NCI-H446 treated with DMSO at 0.1 percent for 48 hours (cell line): Measurements from ENCODE around the gene ENO1.
"Not testable (repeated sequence)": the region's sequence is repeated elsewhere in the genome, so short reads cannot be mapped to it uniquely, and the experiment has no call there.

Source experiments
- DNase-seq: peaks from one replicate; lab custom pipeline; 2025; lab: John Stamatoyannopoulos, UW

ENO1 gene

GRCh38 chr1:8845104-8846097 is 33.1 kb downstream of the ENO1 start:
- no peak for DNase-seq

DNA sequence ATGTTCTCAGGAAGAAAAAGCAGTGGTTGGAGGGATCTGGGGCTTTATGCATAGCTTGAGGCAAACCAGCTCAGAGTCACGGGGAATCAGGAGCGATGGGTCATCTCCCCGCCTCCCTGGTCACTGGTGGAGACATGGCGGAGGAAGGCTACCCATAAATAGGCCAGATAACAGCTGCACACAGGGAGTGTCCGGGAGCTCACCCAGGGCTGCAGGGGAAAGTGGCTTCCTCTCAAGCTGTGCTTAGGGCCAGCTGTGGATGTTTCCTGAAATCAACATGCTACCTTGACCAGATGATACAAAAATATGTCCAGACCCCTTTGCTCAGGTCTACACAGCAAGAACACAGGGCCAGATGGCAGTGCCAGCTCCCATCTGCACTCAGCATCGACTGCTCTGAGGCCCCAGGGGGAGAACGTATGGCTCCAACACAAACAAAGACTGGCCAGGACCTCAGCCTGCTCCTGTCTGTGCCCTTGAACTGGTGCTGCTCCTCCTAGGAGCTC is 33.9 kb downstream of the ENO1 start:
- DNase-seq, result peak; percentile 66

DNA sequence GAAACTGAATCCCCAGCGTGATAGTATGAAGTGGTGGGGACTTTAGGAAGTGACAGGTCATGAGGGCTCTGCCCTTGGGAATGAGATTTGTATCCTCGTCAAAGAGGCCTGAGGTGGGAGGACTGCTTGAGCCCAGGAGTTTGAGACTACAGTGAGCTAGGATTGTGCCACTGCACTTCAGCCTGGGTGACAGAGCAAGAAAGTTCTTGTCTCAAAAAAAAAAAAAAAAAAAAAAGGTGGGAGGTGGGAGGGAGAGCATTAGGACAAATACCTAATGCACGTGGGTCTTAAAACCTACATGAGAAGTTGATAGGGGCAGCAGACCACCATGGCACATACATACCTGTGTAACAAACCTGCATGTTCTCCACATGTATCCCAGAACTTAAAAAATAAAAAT is 37.1 kb downstream of the ENO1 start:
- DNase-seq, result no peak

DNA sequence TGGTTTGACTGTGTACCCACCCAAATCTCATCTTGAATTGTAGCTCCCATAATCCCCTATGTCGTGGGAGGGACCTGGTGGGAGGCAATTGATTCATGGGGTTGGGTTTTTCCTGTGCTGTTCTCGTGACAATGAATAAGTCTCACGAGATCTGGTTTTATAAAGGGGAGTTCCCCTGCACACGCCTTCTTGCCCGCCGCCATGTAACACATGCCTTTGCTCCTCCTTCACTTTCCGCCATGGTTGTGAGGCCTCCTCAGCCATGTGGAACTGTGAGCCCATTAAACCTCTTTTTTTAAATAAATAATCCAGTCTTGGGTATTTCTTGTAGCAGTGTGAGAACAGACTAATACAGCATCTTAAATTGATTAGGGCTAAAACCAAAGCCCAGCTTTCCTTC is 38.5 kb downstream of the ENO1 start:
- DNase-seq, result no peak

DNA sequence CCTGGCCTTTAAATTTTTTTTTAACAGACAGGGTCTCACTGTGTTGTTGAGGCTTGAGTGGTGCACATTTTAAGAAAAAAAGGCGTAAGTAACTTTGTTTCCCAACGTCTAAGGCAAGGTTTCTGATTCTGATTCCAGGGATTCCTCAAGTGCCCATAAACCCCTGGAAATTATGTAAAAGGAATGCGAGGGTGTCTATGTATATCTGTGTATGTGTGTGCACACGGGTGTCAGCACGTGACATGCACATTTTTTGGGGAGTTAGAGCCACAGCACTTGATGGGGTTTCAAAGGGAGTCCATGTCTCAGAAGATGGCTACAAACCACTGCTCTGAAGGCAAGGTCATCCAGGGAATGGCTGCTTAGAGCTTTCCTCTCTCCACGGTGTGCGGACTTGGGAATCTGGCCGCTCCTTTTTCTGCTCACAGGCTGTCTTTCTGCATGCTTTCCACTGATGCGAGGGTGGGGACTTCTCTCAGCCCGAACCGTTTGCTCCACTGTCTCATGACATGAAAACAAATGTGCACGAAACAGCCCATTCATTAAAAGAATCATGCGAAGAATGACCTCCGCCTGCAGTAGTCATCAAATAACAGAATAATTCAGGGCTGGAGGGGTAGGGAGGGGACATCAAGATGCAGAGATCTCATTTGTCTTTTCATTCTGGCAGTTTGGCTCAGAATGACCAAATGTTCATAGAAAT is 42.4 kb downstream of the ENO1 start:
- DNase-seq, result no peak

DNA sequence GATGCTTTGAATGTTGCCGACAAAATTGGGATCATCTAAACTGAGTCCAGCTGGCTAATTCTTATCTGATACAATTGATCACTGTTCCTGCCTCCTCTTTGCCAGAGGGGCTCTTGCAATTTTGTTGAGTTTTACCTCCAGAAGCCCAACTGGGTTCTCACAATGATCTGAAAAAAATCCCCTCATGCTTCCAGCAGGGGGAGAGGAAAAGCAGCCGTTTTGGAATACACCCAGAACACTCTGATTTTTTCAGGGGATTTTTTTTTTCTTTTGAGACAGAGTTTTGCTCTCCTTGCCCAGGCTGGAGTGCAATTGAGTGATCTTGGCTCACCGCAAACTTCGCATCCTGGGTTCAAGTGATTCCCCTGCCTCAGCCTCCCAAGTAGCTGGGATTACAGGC is 47.1 kb downstream of the ENO1 start:
- no peak for DNase-seq

DNA sequence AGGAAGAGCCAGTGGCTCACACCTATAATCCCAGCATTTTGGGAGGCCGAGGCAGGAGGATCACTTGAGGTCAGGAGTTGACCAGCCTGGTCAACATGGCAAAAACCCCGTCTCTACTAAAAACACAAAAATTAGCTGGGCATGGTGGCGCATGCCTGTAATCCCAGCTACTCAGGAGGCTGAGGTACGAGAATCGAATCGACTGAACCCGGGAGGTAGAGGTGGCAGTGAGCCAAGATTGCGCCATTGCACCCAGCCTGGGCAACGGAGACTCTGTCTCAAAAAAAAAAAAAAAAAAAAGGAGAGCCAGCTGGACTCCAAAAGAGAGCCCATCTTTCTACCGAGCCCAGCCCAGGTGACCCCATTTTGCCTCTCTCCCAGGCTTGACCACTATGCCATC is 47.8 kb downstream of the ENO1 start:
- not testable (repeated sequence) for DNase-seq

- no peak for DNase-seq
Measured at GRCh38 chr1:8825985-8826481, 52.5 kb downstream of the ENO1 start.

- no peak for DNase-seq
Measured at GRCh38 chr1:8823295-8823664, 55.2 kb downstream of the ENO1 start.

DNA sequence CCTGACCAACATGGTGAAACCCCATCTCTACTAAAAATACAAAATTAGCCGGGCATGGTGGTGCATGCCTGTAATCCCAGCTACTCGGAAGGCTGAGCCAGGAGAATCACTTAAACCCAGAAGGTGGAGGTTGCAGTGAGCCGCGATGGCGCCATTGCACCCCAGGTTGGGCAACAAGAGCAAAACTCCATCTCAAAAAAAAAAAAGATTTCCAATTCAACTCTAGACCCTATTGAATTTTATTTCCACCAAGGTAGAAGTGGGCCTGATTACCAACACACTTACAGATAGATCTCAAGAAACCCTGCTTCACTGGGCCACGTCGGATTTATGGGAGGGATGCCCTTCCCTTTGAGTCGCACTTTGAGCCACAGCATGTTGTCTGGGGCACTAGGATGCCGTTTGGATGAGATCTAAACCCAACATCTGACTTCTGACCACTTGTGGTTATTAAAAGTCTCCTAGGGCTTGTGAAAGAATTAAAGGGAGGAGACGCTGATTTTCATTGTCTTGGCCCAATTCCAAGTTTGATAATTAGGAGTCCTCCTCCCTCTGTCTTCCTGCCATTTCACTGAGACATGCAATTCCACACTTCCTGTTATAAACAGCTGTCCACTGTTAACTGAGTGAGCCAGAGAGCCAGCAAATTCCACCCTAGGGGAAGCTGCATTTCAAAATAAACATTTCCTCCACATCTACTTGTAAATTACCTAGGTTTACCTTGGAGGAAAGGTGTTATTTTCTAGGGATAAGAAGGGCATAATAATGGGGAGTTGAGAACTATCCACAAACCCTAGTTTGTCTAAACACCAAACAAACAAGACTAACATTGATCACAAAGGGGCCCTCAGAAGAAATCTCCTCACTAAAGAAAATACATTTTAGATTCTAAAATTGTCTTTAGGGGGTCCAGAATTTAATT is 55.9 kb downstream of the ENO1 start:
- DNase-seq, result peak; percentile 41

GRCh38 chr1:8821084-8821483 is 57.4 kb downstream of the ENO1 start:
- DNase-seq, result no peak

DNA sequence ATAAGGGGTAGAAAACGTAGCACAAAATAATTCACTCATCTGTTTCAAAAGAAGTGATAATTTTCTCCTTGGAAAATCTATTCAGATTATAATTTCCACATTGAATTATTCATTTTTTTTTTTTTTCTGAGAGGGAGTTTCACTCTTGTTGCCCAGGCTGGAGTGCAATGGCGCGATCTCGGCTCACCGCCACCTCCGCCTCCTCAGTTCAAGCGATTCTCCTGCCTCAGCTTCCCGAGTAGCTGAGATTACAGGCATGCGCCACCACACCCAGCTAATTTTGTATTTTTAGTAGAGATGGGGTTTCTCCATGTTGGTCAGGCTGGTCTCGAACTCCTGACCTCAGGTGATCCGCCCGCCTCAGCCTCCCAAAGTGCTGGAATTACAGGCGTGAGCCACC is 59.7 kb downstream of the ENO1 start:
- not testable (repeated sequence) for DNase-seq

- DNase-seq, result peak; percentile 47
Measured at GRCh38 chr1:8818325-8818775, 60.1 kb downstream of the ENO1 start.

- peak; percentile 93 for DNase-seq
Measured at GRCh38 chr1:8817412-8818324, 60.8 kb downstream of the ENO1 start, which contains the start of gene RERE. Gene RERE, minus strand, starts transcription at chr1:8817640.

DNA sequence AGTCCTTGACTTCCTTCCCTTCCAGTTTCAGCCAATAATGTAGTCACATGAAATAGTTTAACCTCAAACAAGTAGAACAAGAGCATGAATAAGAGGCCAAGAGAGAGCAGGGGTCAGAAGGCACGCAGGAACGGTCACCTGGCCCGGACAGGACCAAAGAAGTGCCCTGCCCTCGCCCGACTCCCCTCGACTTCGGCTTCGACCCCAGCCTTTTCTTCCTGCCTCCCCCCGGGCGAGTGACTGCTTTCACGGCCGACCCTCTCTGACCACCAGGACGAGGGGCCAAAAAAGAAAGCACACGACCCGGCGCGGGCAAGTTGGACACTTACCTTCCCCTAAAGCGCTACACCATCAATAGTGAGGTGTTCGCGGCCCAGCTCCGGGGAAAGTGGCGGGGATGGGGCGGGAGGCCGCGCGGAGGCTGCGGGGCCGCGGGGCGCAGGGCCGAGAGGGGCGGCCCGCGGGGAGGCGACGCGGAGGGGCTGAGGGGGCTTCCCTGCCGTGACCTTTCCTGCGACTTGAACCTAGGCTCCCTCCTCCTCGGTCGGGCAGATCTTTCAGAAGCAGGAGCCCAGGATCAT is 61.6 kb downstream of the ENO1 start:
- no peak for DNase-seq

GRCh38 chr1:8816264-8816663 is 62.2 kb downstream of the ENO1 start:
- DNase-seq, result no peak

DNA sequence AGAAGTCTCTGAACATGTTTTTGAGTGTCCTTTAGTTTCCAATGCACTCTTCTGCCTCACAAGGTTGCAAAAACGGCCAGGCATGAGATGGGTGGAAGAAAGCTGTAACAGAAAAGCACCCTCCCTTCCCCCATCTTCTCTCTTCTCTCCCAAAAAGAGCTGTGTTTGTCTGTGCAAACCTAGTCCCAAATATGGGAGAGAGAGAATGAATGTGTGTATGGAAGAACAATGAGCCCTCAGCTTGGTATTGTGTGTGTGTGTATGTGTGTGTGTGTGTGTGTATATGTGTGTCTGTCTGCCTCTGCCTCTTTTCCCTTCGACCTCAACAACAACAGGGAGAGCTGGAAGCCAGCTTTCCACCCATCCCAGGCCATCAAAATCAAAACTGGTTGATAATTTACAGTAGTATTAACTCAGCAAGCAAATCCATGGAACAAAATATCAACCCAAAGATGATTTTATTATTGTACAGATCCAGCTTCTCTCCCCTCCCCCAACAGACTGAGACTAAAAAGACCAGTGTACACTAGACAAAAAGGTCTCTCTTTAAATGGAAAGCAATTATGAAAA is 62.8 kb downstream of the ENO1 start:
- no peak for DNase-seq

DNA sequence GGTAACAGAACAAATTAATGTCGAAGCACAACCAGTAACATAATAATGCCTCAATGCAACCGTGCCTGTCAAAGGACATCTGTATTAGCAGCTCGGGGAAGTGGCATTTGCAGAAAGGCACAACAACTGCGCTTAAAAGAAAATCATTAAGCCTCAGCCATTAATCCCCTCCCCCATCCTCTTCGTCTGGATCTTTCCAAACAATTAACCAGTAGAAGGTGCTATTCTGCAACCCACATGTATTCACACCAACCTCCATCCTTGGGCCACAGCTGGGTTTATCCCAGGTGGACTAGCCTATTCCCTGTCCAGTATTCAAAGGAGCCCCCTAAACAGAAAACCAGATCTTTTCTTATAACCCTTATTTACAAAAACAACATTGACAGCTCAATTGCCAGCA is 63.6 kb downstream of the ENO1 start:
- no peak for DNase-seq

DNA sequence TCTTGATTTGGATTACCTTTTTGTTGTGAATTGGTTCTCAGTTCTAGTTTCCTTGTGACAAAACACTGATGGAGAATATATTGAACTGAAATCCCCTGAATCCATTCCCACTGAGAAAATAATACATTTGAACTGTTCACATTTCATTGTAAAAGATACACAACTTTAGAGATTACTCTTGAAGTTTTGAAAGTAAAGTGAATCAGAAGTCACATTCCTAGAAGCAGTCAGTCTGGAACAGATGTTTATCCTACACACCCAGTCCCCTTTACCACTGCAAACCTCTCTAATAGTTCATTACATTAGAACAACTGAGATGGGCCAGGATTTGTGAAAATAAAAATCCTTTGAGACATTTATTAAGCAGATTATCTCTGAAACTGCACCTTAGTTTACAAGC is 64.5 kb downstream of the ENO1 start:
- DNase-seq, result no peak
